Heart left ventricle (tissue), 13 donors: ENCODE measurements around the gene RASGEF1C.

Experiments used
- CTCF ChIP-seq, 12 donors: fragments of 200-600 bp; sonication (generic) in 4 of 12; IDR thresholded peaks; one replicate each; pipeline versions ENCODE4 v1.5.0 to v1.8.0; 2018 to 2022; ENCODE audit warnings: antibody characterized with exemption in 12 of 12, mild to moderate bottlenecking in 5 of 12
- POLR2A ChIP-seq, 2 donors: fragments of 450-650 bp; IDR thresholded peaks; one replicate each; pipeline ENCODE4 v1.6.1; 2017; ENCODE audit warnings: antibody characterized with exemption in 2 of 2, mild to moderate bottlenecking in 2 of 2, moderate library complexity in 2 of 2
- donor health status: ischemic (EF 13 %, LVEDD 7.1; RV severe dilation, severe dysfunction).
- donor health status: DM: no; HTN: yes; CAD: no.
- donor health status: DM: no; HTN: no; CAD: no.
- donor health status: ischemic (EF 25% LVEDD 6.9; RV normal size, moderate dysfunction).
- donor health status: ischemic (EF 25% LVEDD 5.7; RV mildly dilated, moderate dysfunction).
- donor health status: ischemic (EF 35%, LVEDD 5.7; RV mildly dilated, moderate dysfunction).
- donor health status: nonischemic (EF 11% LVEDD 7.7; RV severe dilation, severe dysfunction).
- donor health status: DM: yes; HTN: yes; CAD: no.
- donor health status: PGD.
- donor health status: ischemic (EF 29% LVEDD 5.4; RV normal size, mild dysfunction).
- donor health status: nonischemic (EF 23%, LVEDD 6.1; RV moderate dilation, normal function).

- TF ChIP-seq CTCF (IDR thresholded peaks at IDR 0.05) (no peak), POLR2A (IDR thresholded peaks at IDR 0.05) (no peak)
These were observed 3.6 kb upstream of the RASGEF1C start for GRCh38 chr5:180212363-180213255.
